GM20000 (cell line): ENCODE measurements around the gene CAMKMT.
"Not testable (repeated sequence)": the region's sequence is repeated elsewhere in the genome, so short reads cannot be mapped to it uniquely, and the experiment has no call there.

ENCODE experiments used
- DNase-seq: peaks from one replicate; pipeline ENCODE4 v3.0.0; 2012; ENCODE audit warnings: low spot score
- TF ChIP-seq, protein P1 (sequence below): IDR thresholded peaks from 2 replicates; pipeline ENCODE4 v1.5.1; 2012; ENCODE audit warnings: mild to moderate bottlenecking, control low read depth; ENCODE audit errors: extremely low read depth, missing control alignments

CAMKMT gene

GRCh38 chr2:44371445-44371844, 9.7 kb downstream of the CAMKMT start:
- TF ChIP-seq, protein P1, sequence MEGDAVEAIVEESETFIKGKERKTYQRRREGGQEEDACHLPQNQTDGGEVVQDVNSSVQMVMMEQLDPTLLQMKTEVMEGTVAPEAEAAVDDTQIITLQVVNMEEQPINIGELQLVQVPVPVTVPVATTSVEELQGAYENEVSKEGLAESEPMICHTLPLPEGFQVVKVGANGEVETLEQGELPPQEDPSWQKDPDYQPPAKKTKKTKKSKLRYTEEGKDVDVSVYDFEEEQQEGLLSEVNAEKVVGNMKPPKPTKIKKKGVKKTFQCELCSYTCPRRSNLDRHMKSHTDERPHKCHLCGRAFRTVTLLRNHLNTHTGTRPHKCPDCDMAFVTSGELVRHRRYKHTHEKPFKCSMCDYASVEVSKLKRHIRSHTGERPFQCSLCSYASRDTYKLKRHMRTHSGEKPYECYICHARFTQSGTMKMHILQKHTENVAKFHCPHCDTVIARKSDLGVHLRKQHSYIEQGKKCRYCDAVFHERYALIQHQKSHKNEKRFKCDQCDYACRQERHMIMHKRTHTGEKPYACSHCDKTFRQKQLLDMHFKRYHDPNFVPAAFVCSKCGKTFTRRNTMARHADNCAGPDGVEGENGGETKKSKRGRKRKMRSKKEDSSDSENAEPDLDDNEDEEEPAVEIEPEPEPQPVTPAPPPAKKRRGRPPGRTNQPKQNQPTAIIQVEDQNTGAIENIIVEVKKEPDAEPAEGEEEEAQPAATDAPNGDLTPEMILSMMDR: no peak
- no peak for DNase-seq

DNA sequence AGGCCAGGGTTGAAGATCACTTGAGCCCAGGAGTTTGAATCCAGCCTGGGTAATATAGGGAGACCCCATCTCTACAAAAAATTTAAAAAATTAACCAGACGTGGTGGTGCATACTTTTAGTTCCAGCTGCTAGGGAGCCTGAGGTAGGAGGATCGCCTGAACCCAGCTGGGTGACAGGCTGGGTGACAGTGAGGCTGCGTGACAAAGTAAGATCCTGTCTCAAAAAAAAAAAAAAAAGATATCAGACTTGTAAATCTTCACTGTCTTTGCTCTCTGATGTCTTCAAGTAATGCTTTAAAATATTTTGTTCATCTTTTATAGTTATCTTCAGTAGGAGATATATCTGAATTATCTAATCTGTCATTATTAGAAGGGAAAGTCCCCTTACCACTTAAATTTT, 10.5 kb downstream of the CAMKMT start:
- TF ChIP-seq, protein P1: no peak

GRCh38 chr2:44377486-44377885, 15.7 kb downstream of the CAMKMT start:
- DNase-seq: no peak
- TF ChIP-seq, protein P1: no peak

More for the DNA sequence above, 10.5 kb downstream of the CAMKMT start:
- no peak for DNase-seq

- DNase-seq: not testable (repeated sequence)
Observed at GRCh38 chr2:44385226-44385625, 23.5 kb downstream of the CAMKMT start.

DNA sequence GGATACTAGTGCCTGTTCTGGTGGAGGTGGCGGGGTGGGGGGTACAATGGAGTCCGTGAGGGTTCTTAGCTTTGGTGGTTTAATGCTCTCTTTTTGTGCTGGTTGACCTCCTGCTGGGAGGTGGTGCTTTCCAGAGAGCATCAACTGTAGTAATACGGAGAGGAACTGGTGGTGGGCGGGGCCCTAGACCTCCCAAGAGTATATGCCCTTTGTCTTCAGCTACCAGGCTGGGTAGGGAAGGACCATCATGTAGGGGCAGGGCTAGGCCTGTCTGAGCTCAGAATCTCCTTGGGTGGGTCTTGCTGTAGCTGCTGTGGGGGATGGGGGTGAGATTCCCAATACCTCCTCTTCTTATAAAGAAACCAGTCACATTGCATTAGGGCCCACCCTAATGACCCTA, 27.1 kb downstream of the CAMKMT start:
- DNase-seq: no peak
- TF ChIP-seq, protein P1: no peak

DNA sequence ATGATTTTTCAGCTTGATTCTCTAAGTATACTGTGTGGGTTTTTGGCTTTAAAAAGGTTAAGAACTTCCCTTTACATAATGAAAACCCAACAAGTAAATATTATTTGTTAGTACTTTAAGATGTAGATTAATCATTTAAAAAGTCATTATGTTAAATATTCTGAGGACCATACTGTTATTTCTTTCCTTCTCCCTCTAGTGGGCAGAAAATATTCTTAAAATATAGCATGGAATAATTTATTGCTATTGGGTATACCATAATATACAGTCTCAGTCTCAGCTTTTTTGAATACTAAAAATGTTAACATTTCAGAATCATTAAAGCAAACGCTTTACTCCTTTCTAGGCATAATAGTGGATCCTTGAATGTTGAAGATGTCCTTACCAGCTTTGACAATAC, 28.1 kb downstream of the CAMKMT start:
- DNase-seq: no peak
- TF ChIP-seq, protein P1: no peak

- peak; percentile 14 for DNase-seq
- TF ChIP-seq, protein P1: peak; percentile 17
Observed at GRCh38 chr2:44392338-44392943, 30.7 kb downstream of the CAMKMT start.

GRCh38 chr2:44397447-44398175, 35.9 kb downstream of the CAMKMT start:
- TF ChIP-seq, protein P1: no peak
- DNase-seq: no peak
